K562 (cell line): Measurements from ENCODE around the gene CD48. TPM values are rescaled to one million over a fixed set of nuclear protein-coding genes. Genes with fewer than 3 reads are reported as not detected.

Experiments
- CTBP1 ChIP-seq: fragments of 450-650 bp; IDR thresholded peaks from 2 replicates; pipeline ENCODE4 v1.6.1; 2016; ENCODE audit warnings: borderline replicate concordance
- MAZ ChIP-seq, 2 experiments: fragments of 450-650 bp in 1 of 2; sonication (generic) in 1 of 2; formaldehyde crosslinking; IDR thresholded peaks in 1 of 2; conservative IDR thresholded peaks in 1 of 2; 2 replicates each; pipeline versions ENCODE4 v1.4.0 to v1.5.0; 2020; ENCODE audit warnings: mild to moderate bottlenecking in 1 of 2, missing genetic modification reagents in 1 of 2
- MTA3 ChIP-seq: fragments of 450-650 bp; formaldehyde crosslinking; IDR thresholded peaks from 2 replicates; pipeline ENCODE4 v1.6.1; 2017; ENCODE audit warnings: mild to moderate bottlenecking, borderline replicate concordance
- MYC ChIP-seq, 2 experiments: fragments of 250-450 bp in 1 of 2; sonication (Bioruptor Pico) in 1 of 2; IDR thresholded peaks; 2 replicates each; pipeline versions ENCODE4 v1.5.1 to v1.6.1; 2012 to 2021; ENCODE audit warnings: low read depth in 2 of 2, borderline replicate concordance in 1 of 2, improper control_type of control experiment in 1 of 2, low read length in 1 of 2, mild to moderate bottlenecking in 1 of 2, moderate library complexity in 1 of 2
- NR1H2 ChIP-seq: sonication (generic); formaldehyde crosslinking; IDR thresholded peaks from 2 replicates; pipeline ENCODE4 v1.4.0; 2020; ENCODE audit warnings: mild to moderate bottlenecking, missing genetic modification reagents
- REST ChIP-seq, 2 experiments: fragments of 450-650 bp; formaldehyde crosslinking in 1 of 2; IDR thresholded peaks; 2 replicates each; pipeline versions ENCODE4 v1.4.0 to v1.6.1; 2014 to 2020; ENCODE audit warnings: mild to moderate bottlenecking in 2 of 2, borderline replicate concordance in 1 of 2, low read depth in 1 of 2
- SMARCA4 ChIP-seq: fragments of 450-650 bp; IDR thresholded peaks from 2 replicates; pipeline ENCODE4 v1.6.1; 2016
- TCF3 ChIP-seq: sonication (generic); formaldehyde crosslinking; IDR thresholded peaks from 2 replicates; pipeline ENCODE4 v1.4.0; 2020; ENCODE audit warnings: mild to moderate bottlenecking, missing genetic modification reagents
- XRCC4 ChIP-seq: IDR thresholded peaks from one replicate; pipeline ENCODE4 v1.6.1; 2011; ENCODE audit not compliant: insufficient read depth, insufficient read length; ENCODE audit errors: extremely low read depth
- XRCC5 ChIP-seq: fragments of 200-400 bp; formaldehyde crosslinking; IDR thresholded peaks from 2 replicates; pipeline ENCODE4 v1.6.1; 2017; ENCODE audit warnings: low read depth, mild to moderate bottlenecking, low read length
- ZMIZ1 ChIP-seq, 2 experiments: fragments of 150-350 bp in 1 of 2; IDR thresholded peaks; 2 replicates each; pipeline ENCODE4 v1.6.1; 2012 to 2016; ENCODE audit warnings: low read depth in 2 of 2, low read length in 2 of 2, mild to moderate bottlenecking in 1 of 2, moderate library complexity in 1 of 2
- ZNF134 ChIP-seq: fragments of 250-450 bp; sonication (Bioruptor Pico); conservative IDR thresholded peaks from 2 replicates; pipeline ENCODE4 v1.4.0; 2020
- ZNF445 ChIP-seq: fragments of 250-450 bp; sonication (Bioruptor Pico); IDR thresholded peaks from 2 replicates; pipeline ENCODE4 v1.4.0; 2020; ENCODE audit warnings: low read depth, mild to moderate bottlenecking, moderate library complexity
- ZNF77 ChIP-seq: fragments of 250-450 bp; sonication (Bioruptor Pico); IDR thresholded peaks from 2 replicates; pipeline ENCODE4 v1.5.0; 2020
- polyA plus RNA-seq, 8 experiments: library from polyadenylated mRNA; depleted of rRNA in 4 of 8; stranded (reverse) in 5 of 8; unstranded in 3 of 8; fragments of >200 nt; fragmentation: Nextera tagmentation in 2 of 8; fragmentation: Illumina TruSeq in 1 of 8; extraction: Ambion mirVana in 2 of 8; extraction: Trizol in 1 of 8; gene quantifications; 2 replicates each; pipeline versions ENCODE4 v1.2.1 to v1.2.3, GENCODE V29; 2011 to 2014; ENCODE audit warnings: inconsistent platforms in 1 of 8, missing spikeins in 1 of 8
- total RNA-seq, 7 experiments: library from RNA; depleted of rRNA in 6 of 7; stranded (reverse); fragments of >200 nt in 6 of 7; fragmentation: Illumina TruSeq in 2 of 7; extraction: Trizol in 2 of 7; gene quantifications; 2 replicates each; pipeline versions ENCODE4 v1.2.1 to v1.2.3, GENCODE V29; 2011 to 2021; ENCODE audit warnings: low replicate concordance in 1 of 7

Gene CD48
- total and polyA plus RNA-seq, 9 of the 15 experiments (the other 6 are each of a cell fraction or from before 2014, with no cell fraction given) = 0.10 to 0.42 (median 0.29) TPM; not detected in 3

- TF ChIP-seq REST (IDR thresholded peaks at IDR 0.05; ENCODE audit: borderline replicate concordance) = no peak
- peak; percentile 57; the same call in 1 of the 2 replicates for TF ChIP-seq REST (CRISPR knock-in tag; IDR thresholded peaks at IDR 0.05; ENCODE audit: low read depth)
- 0 out of 2 replicates have a peak, but pooled peaks have one; percentile 51 for TF ChIP-seq CTBP1
- peak; percentile 38; the same call in 1 of the 2 replicates for TF ChIP-seq MYC (IDR thresholded peaks at IDR 0.05; ENCODE audit: low read depth, low read length)
- no peak for TF ChIP-seq MYC (CRISPR knock-in tag; IDR thresholded peaks at IDR 0.05; ENCODE audit: borderline replicate concordance, low read depth)
- TF ChIP-seq ZMIZ1 (IDR thresholded peaks at IDR 0.05; ENCODE audit: low read depth in 2 of 2, low read length in 2 of 2) = peak in 1 of 2 experiments; percentile 54; a peak in 1 of 4 replicates
- TF ChIP-seq XRCC5 = no peak
- no peak for TF ChIP-seq ZNF77 (CRISPR knock-in tag)
- no peak for TF ChIP-seq NR1H2 (CRISPR knock-in tag)
- TF ChIP-seq MAZ (CRISPR knock-in tag; conservative IDR thresholded peaks at IDR 0.05 in 1 of 2, IDR thresholded peaks at IDR 0.05 in 1 of 2) = peak in 1 of 2 experiments; percentile 82; a peak in 2 of 4 replicates
- TF ChIP-seq TCF3 = peak; percentile 15; the same call in 1 of the 2 replicates
- TF ChIP-seq SMARCA4 = peak; percentile 89
- no peak for TF ChIP-seq ZNF134 (CRISPR knock-in tag)
- peak; percentile 54; the same call in 1 of the 2 replicates for TF ChIP-seq MTA3
- TF ChIP-seq ZNF445 (CRISPR knock-in tag) = no peak
- TF ChIP-seq XRCC4 = no peak
Observed at GRCh38 chr1:160665330-160666078, 46.1 kb downstream of the CD48 start (continued).
